ENCODE data around the gene DDIT3.
A peak's percentile ranks its signal among the peaks of the same experiment; 100 is the strongest.

The DDIT3 gene

DNA sequence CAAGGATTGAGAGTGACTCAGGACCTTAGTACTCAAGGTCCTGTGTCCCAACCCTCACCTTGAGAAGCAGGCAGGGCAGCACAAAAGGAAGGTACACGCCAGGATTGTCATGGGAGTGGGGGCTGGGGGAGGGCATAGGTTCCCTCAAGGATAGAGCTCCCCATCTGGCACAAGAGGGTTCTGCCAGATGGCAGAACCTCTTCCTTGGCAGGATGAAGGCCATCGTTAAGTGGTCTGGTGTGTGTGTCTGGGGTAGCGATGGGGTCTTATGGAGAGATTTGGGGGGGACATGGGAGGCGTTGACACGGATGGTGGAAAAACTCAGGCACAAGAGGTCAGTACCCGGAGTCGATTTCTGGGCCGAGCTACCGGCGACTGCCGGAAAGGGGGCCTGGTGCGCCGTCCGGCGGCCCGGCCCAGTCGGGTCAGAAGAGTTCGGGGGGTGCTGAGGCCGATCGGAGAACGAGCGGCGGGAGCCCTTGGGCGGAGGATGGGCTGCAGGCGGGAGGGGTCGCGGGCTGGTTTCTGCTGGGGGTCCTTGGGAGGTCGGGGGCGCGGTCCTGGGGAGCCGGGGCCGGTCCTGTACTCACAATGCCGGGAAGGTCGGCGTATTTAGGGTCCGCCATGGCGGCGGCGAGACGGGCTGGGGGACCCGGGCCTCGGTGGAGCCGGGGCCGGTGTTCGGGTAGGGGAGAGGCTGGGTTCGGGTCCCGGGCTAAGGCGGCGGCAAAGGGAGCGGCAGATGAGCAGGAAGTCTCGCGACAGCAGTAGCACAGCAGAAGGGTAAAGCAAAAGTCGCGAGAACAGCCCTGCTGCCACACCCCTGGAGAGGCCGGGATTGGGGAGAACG is 26.3 kb upstream of the DDIT3 start, which contains the start of gene DCTN2:
Gene DCTN2 (minus strand): TSS at position 755 of the 850 bp plus-strand sequence. CDS start 129 bp downstream, at position 626.
- TF ChIP-seq FOXM1 (IDR thresholded peaks at IDR 0.05; ENCODE audit: borderline replicate concordance, low read depth), result no peak
- no peak; the same call in 1 of the 2 replicates for TF ChIP-seq TEAD4 (IDR thresholded peaks at IDR 0.05)
- TF ChIP-seq RAD21 (IDR thresholded peaks at IDR 0.05; ENCODE audit: low read depth), result no peak
- TF ChIP-seq EGR1 (IDR thresholded peaks at IDR 0.05), result no peak
- no peak for TF ChIP-seq NFIC (IDR thresholded peaks at IDR 0.05)
- no peak for TF ChIP-seq REST (IDR thresholded peaks at IDR 0.05; ENCODE audit: low read depth)
- TF ChIP-seq CEBPB (IDR thresholded peaks at IDR 0.05), result no peak
- no peak for TF ChIP-seq TCF12 (IDR thresholded peaks at IDR 0.05; ENCODE audit: low read depth)
- TF ChIP-seq YY1 (IDR thresholded peaks at IDR 0.05; ENCODE audit: low read depth), result no peak
- TF ChIP-seq, protein P1, sequence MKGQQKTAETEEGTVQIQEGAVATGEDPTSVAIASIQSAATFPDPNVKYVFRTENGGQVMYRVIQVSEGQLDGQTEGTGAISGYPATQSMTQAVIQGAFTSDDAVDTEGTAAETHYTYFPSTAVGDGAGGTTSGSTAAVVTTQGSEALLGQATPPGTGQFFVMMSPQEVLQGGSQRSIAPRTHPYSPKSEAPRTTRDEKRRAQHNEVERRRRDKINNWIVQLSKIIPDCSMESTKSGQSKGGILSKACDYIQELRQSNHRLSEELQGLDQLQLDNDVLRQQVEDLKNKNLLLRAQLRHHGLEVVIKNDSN (IDR thresholded peaks at IDR 0.05), result peak; percentile 6; the same call in 1 of the 2 replicates
- no peak for TF ChIP-seq EP300 (IDR thresholded peaks at IDR 0.05; ENCODE audit: borderline replicate concordance)
- TF ChIP-seq TAF1 (IDR thresholded peaks at IDR 0.05; ENCODE audit: low read depth), result peak; percentile 84
- TF ChIP-seq CREB1 (IDR thresholded peaks at IDR 0.05; ENCODE audit: low read depth), result no peak
- TF ChIP-seq, protein P2, sequence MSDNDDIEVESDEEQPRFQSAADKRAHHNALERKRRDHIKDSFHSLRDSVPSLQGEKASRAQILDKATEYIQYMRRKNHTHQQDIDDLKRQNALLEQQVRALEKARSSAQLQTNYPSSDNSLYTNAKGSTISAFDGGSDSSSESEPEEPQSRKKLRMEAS (IDR thresholded peaks at IDR 0.05), result peak; percentile 24; the same call in 1 of the 2 replicates
- peak; percentile 95 for TF ChIP-seq ZBTB7A (IDR thresholded peaks at IDR 0.05; ENCODE audit: low read depth)

GRCh38 chr12:57545809-57546437 is 25.6 kb upstream of the DDIT3 start:
- TF ChIP-seq CEBPB (IDR thresholded peaks at IDR 0.05) (no peak), EP300 (IDR thresholded peaks at IDR 0.05; ENCODE audit: borderline replicate concordance) (no peak), YY1 (IDR thresholded peaks at IDR 0.05; ENCODE audit: low read depth) (no peak), CREB1 (IDR thresholded peaks at IDR 0.05; ENCODE audit: low read depth) (no peak), ZBTB7A (IDR thresholded peaks at IDR 0.05; ENCODE audit: low read depth) (no peak), EGR1 (IDR thresholded peaks at IDR 0.05) (no peak), RAD21 (IDR thresholded peaks at IDR 0.05; ENCODE audit: low read depth) (no peak)
- TF ChIP-seq, protein P1 (IDR thresholded peaks at IDR 0.05), result no peak
- TF ChIP-seq, protein P2 (IDR thresholded peaks at IDR 0.05), result no peak

GRCh38 chr12:57543581-57543980 is 23.3 kb upstream of the DDIT3 start:
- TF ChIP-seq EP300 (IDR thresholded peaks at IDR 0.05; ENCODE audit: borderline replicate concordance), result no peak
- TF ChIP-seq ZBTB7A (IDR thresholded peaks at IDR 0.05; ENCODE audit: low read depth), result no peak
- no peak for TF ChIP-seq RAD21 (IDR thresholded peaks at IDR 0.05; ENCODE audit: low read depth)
- TF ChIP-seq FOXM1 (IDR thresholded peaks at IDR 0.05; ENCODE audit: borderline replicate concordance, low read depth), result no peak
- TF ChIP-seq TCF12 (IDR thresholded peaks at IDR 0.05; ENCODE audit: low read depth), result no peak
- TF ChIP-seq CEBPB (IDR thresholded peaks at IDR 0.05), result no peak
- TF ChIP-seq CREB1 (IDR thresholded peaks at IDR 0.05; ENCODE audit: low read depth), result no peak

- TF ChIP-seq, protein P1 (IDR thresholded peaks at IDR 0.05), result no peak
- TF ChIP-seq EP300 (IDR thresholded peaks at IDR 0.05; ENCODE audit: borderline replicate concordance) (no peak), TAF1 (IDR thresholded peaks at IDR 0.05; ENCODE audit: low read depth) (no peak)
These were observed 21.4 kb upstream of the DDIT3 start for GRCh38 chr12:57541717-57542116.

GRCh38 chr12:57541001-57541400 is 20.7 kb upstream of the DDIT3 start:
- no peak for TF ChIP-seq ZBTB7A (IDR thresholded peaks at IDR 0.05; ENCODE audit: low read depth)
- no peak for TF ChIP-seq EP300 (IDR thresholded peaks at IDR 0.05; ENCODE audit: borderline replicate concordance)
- TF ChIP-seq CREB1 (IDR thresholded peaks at IDR 0.05; ENCODE audit: low read depth), result no peak
- no peak for TF ChIP-seq TCF12 (IDR thresholded peaks at IDR 0.05; ENCODE audit: low read depth)
- no peak for TF ChIP-seq TAF1 (IDR thresholded peaks at IDR 0.05; ENCODE audit: low read depth)
- TF ChIP-seq NFIC (IDR thresholded peaks at IDR 0.05), result no peak
- no peak for TF ChIP-seq RAD21 (IDR thresholded peaks at IDR 0.05; ENCODE audit: low read depth)
- TF ChIP-seq, protein P2 (IDR thresholded peaks at IDR 0.05), result no peak
- TF ChIP-seq, protein P1 (IDR thresholded peaks at IDR 0.05), result no peak
- TF ChIP-seq REST (IDR thresholded peaks at IDR 0.05; ENCODE audit: low read depth), result no peak
- TF ChIP-seq CEBPB (IDR thresholded peaks at IDR 0.05), result no peak
- TF ChIP-seq TEAD4 (IDR thresholded peaks at IDR 0.05), result no peak
- no peak for TF ChIP-seq EGR1 (IDR thresholded peaks at IDR 0.05)
- no peak for TF ChIP-seq FOXM1 (IDR thresholded peaks at IDR 0.05; ENCODE audit: borderline replicate concordance, low read depth)
- no peak for TF ChIP-seq YY1 (IDR thresholded peaks at IDR 0.05; ENCODE audit: low read depth)
